ENCODE measurements around the gene ITPK1. TPM values are rescaled to one million over a fixed set of nuclear protein-coding genes. Genes with fewer than 3 reads are reported as not detected.
"Not testable (repeated sequence)": the region's sequence is repeated elsewhere in the genome, so short reads cannot be mapped to it uniquely, and the experiment has no call there.

ITPK1 gene
- 66.9 and 70.8 TPM in 2 replicates for total RNA-seq

DNA sequence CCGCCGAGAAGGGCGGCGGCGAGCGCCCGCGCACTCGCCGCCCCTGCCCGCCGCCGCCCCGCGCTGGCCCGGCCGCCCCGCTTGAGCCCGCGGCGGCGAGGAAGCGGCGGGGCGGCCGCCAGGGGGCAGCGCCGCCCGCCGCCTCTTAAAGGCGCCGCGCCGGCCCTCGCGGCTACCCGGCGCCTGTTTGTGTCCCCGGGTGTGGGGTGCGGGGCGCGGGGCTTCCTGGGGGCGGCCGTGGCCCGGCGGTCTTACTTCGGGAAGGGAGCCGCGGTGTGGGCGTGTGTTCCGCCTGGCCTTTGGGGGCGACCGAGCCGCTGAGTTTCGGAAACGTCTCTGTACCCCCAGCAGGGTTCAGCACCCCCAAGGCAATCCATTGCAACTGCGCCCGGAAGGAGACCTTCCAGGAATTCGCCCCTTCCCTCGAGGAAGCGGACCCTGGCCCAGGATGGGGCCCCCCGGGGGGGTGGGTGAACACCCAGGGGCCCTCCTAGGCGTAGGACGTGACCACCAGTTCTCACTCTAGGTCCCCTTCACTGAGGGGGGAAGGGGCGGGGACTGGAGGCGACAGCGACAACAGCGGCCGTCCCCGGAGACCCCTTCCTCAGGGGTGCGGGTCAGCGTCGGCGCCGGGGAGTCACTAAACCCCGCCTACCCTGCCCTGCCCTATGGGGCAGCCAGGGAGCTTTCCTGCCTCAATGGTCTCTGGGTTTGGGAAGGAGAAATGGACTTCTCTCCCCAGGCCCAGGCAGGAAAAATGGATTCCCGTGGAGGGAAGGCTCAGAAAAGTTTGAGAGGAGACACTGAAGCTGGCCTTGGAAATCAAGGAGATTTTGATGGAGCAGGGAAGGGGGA is at the start of gene ITPK1:
Gene ITPK1 (minus strand): TSS at position 105 of the 855 bp plus-strand sequence. CDS start 762 bp downstream, outside the sequence.
- H3K27ac Mint-ChIP-seq = peak within 1 kb of the TSS; percentile 84
- no peaks in the 10 kb centered on the region for H3K9me3 Mint-ChIP-seq
- H3K4me1 Mint-ChIP-seq (ENCODE audit: low read depth) = peaks cover 23% of the 10 kb centered on the region
- DNase-seq (ENCODE audit: low spot score) = peak; percentile 53
- H3K4me3 Mint-ChIP-seq (ENCODE audit: low read depth) = peak within 1 kb of the TSS; percentile 89
- H3K27me3 Mint-ChIP-seq (ENCODE audit: low read depth) = no peaks in the 10 kb centered on the region
- no peaks in the 10 kb centered on the region for H3K36me3 Mint-ChIP-seq (ENCODE audit: low read depth)
- intact Hi-C loops (cut with micrococcal nuclease) = loop anchor here (2.0 to 10.0 kb wide), 3 partner anchors 69 to 859 kb away; partner anchors contain the start of genes ASB2, BTBD7, LYSET and MOAP1

DNA sequence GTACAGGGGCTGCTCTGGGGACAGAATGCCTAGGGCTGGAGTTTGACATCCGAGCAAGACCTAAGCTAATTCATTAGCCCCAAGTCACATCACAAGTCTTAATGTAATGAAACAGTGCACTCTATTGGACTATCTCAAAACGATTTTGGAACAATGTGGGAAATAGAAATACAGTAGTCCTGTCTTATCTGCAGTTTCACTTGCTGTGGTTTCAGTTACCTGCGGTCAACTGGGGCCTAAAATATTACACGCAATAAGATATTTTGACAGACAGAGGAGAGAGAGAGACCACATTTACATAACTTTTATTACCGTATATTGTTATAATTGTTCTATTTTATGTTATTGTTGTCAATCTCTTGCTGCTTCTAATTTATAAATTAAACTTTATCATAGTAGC is 47.8 kb upstream of the ITPK1 start:
- intact Hi-C loops (cut with micrococcal nuclease) = no loop called here
- H3K4me3 Mint-ChIP-seq (ENCODE audit: low read depth) = no peak overlapping the region
- DNase-seq (ENCODE audit: low spot score) = no peak
- no peak overlapping the region for H3K27ac Mint-ChIP-seq
- H3K36me3 Mint-ChIP-seq (ENCODE audit: low read depth) = no peaks in the 10 kb centered on the region
- no peaks in the 10 kb centered on the region for H3K27me3 Mint-ChIP-seq (ENCODE audit: low read depth)
- H3K9me3 Mint-ChIP-seq = no peaks in the 10 kb centered on the region
- H3K4me1 Mint-ChIP-seq (ENCODE audit: low read depth) = no peaks in the 10 kb centered on the region

DNA sequence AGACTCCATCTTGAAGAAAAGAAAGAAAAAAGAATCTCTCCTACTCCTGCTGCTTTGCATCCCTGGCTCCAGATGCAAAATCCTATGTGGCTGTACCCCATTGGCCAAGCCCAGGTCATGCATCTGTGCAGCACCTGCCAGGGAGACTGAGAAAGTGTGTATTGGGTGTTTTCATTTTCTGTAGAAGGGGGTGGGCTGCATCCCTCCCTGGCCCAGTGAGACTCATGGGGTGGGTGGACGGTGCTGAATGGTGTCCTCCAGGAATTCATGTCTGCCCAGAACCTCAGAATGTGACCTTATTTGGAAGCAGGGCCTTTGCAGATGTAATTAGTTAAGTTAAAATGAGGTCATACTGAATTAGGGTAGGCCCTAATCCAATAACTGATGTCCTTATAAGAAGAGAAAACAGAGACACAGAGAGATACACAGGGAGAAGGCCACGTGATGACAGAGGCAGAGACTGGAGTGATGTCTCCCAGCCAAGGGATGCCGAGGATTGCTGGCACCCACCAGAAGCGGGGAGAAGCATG is 45.8 kb upstream of the ITPK1 start:
- intact Hi-C loops (cut with micrococcal nuclease) = no loop called here
- no peaks in the 10 kb centered on the region for H3K4me1 Mint-ChIP-seq (ENCODE audit: low read depth)
- H3K27ac Mint-ChIP-seq = no peak overlapping the region
- no peak overlapping the region for H3K4me3 Mint-ChIP-seq (ENCODE audit: low read depth)
- no peak for DNase-seq (ENCODE audit: low spot score)
- no peaks in the 10 kb centered on the region for H3K9me3 Mint-ChIP-seq
- H3K27me3 Mint-ChIP-seq (ENCODE audit: low read depth) = no peaks in the 10 kb centered on the region
- no peaks in the 10 kb centered on the region for H3K36me3 Mint-ChIP-seq (ENCODE audit: low read depth)

DNA sequence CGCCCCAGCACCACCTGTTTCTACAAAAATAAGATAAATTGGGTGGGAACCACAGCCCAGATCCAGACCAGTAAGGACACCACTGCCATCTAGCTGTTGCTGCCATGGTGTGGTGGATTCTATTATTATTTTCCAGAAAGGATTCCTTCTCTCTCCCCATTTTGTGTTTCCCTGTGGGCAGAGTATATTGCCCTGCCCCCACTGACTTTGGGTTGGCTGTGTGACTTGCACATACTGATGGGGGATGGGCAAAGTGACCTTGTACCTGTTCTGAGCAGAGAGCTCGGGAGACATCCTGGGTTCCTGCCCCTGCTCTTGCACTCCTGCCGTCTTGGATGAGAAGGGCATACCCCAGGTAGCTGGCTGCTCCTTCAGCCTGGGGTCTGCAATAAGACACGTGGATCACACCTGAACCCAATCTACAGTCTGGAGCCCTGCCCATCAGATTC is 44.7 kb upstream of the ITPK1 start:
- intact Hi-C loops (cut with micrococcal nuclease) = no loop called here
- Mint-ChIP-seq H3K36me3 (ENCODE audit: low read depth) (no peaks in the 10 kb centered on the region), H3K27me3 (ENCODE audit: low read depth) (no peaks in the 10 kb centered on the region), H3K9me3 (no peaks in the 10 kb centered on the region), H3K27ac (no peak overlapping the region), H3K4me1 (ENCODE audit: low read depth) (no peaks in the 10 kb centered on the region), H3K4me3 (ENCODE audit: low read depth) (no peak overlapping the region)
- no peak for DNase-seq (ENCODE audit: low spot score)

DNA sequence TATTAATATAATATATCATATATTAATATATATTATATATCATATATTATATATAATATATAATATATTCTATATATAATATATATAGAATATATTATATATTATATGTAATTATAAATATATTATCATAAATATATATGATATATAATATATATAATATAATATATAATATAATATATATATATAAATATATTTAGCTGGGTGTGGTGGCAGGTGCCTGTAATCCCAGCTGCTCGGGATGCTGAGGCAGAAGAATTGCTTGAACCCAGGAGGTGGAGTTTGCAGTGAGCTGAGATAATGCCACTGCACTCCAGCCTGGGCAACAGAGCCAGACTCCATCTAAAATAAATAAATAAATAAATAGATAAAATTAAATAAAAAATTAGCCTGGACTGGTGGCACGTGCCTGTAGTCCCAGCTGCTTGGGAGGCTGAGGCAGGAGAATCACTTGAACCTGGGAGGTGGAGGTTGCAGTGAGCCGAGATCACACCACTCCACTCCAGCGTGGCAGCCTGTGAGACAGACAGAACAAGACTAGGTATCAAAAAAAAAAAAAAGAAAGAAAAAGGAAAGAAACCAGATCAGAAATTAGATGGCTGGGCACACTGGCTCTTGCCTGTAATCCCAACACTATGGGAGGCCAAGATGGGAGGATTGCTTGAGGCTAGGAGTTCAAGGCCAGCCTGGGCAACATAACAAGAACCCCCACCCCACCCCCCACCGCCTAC is 44.1 kb upstream of the ITPK1 start:
- H3K27me3 Mint-ChIP-seq (ENCODE audit: low read depth); DNase-seq (ENCODE audit: low spot score); H3K4me1 Mint-ChIP-seq (ENCODE audit: low read depth); intact Hi-C loops (cut with micrococcal nuclease); H3K9me3 Mint-ChIP-seq; H3K4me3 Mint-ChIP-seq (ENCODE audit: low read depth); H3K36me3 Mint-ChIP-seq (ENCODE audit: low read depth); H3K27ac Mint-ChIP-seq: not testable (repeated sequence)

DNA sequence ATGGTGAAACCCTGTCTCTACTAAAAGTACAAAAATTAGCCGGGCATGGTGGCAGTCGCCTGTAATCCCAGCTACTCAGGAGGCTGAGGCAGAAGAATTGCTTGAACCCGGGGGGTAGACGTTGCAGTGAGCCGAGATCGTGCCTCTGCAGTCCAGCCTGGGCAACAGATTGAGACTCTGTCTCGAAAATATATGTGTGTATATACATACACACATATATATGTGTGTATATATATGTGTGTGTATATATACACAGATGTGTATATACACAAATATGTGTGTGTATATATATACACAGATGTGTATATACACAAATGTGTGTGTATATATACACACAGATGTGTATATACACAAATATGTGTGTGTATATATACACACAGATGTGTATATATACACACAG is 42.6 kb upstream of the ITPK1 start:
- DNase-seq (ENCODE audit: low spot score); H3K4me1 Mint-ChIP-seq (ENCODE audit: low read depth); H3K36me3 Mint-ChIP-seq (ENCODE audit: low read depth); H3K4me3 Mint-ChIP-seq (ENCODE audit: low read depth); H3K27me3 Mint-ChIP-seq (ENCODE audit: low read depth); H3K9me3 Mint-ChIP-seq; H3K27ac Mint-ChIP-seq; intact Hi-C loops (cut with micrococcal nuclease): not testable (repeated sequence)

DNA sequence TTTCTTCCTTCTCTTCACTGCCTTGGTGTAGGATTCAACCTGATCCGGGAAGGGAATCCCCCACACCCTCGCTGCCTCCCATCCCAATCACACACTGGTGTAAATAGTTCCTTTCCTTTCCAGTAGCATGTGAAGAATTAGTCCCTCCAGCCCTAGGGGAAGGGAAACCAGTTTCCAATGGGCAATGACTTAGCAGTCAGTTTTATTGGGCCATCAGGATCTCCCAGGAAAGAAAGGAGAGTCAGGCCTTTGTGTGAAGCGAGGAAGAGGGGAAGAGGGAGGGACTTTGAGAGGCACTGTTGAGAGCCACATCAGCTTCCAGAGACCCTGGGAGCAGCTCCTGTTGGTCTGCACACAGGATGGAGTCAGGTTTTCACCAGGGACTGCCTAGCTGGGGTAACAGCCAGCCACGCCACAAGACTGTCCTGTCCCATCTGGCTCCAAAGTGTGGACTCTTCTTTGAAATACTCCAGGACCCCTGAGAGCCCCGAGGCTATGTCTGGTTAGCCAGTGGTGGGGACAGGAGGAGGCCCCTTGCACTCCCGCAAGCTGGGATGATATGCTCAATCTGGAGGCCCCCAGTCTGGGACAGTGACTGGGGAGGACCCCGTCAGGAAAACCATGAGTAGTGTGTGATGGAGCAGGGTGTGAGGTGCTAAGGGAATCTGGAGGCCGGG is 41.1 kb upstream of the ITPK1 start:
- DNase-seq (ENCODE audit: low spot score) = no peak
- H3K27me3 Mint-ChIP-seq (ENCODE audit: low read depth) = no peaks in the 10 kb centered on the region
- intact Hi-C loops (cut with micrococcal nuclease) = no loop called here
- no peak overlapping the region for H3K4me3 Mint-ChIP-seq (ENCODE audit: low read depth)
- no peaks in the 10 kb centered on the region for H3K9me3 Mint-ChIP-seq
- H3K27ac Mint-ChIP-seq = no peak overlapping the region
- H3K36me3 Mint-ChIP-seq (ENCODE audit: low read depth) = no peaks in the 10 kb centered on the region
- H3K4me1 Mint-ChIP-seq (ENCODE audit: low read depth) = no peaks in the 10 kb centered on the region

DNA sequence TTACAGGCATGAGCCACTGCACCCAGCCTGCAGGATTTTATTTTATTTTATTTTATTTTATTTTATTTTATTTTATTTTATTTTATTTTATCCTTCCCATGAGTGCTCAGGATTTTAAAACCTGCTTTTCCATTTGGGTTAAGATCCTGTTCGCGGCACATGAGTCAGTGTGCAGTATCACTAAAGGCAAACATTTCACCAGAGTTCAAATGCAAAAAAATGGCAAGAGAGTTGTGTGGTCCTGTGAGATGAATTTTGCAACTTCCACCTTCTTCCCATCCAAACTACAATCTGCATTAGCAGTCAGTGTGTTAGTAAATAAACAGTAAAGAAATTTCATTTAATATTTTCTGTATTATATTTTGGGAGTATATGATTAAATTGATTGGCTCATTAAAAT is 39.9 kb upstream of the ITPK1 start:
- Mint-ChIP-seq H3K27me3 (ENCODE audit: low read depth) (no peaks in the 10 kb centered on the region), H3K9me3 (no peaks in the 10 kb centered on the region), H3K4me3 (ENCODE audit: low read depth) (no peak overlapping the region), H3K4me1 (ENCODE audit: low read depth) (peaks cover 3% of the 10 kb centered on the region), H3K27ac (no peak overlapping the region), H3K36me3 (ENCODE audit: low read depth) (no peaks in the 10 kb centered on the region)
- intact Hi-C loops (cut with micrococcal nuclease) = no loop called here
- no peak for DNase-seq (ENCODE audit: low spot score)

DNA sequence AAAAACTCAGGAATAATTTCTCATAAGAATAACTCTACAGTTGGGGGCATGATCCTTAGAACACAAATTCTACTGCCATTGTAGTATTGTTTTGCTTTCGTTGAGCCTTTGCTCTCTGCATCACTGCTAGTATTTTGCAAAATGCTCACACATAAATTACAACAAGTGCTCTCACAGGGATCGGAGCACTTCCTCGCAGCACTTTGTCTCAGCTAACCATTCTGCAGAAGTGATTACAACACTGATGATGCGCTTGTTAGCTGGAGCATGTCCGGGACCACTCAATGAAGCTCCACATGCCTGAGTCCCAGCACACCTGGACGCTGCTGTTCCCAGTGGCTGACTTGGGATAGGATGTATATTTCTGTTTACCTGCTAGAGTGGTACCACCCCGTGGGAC is 37.4 kb upstream of the ITPK1 start:
- H3K4me3 Mint-ChIP-seq (ENCODE audit: low read depth) = no peak overlapping the region
- no peak overlapping the region for H3K27ac Mint-ChIP-seq
- no peaks in the 10 kb centered on the region for H3K27me3 Mint-ChIP-seq (ENCODE audit: low read depth)
- no peaks in the 10 kb centered on the region for H3K36me3 Mint-ChIP-seq (ENCODE audit: low read depth)
- no peak for DNase-seq (ENCODE audit: low spot score)
- peaks cover 4% of the 10 kb centered on the region for H3K4me1 Mint-ChIP-seq (ENCODE audit: low read depth)
- intact Hi-C loops (cut with micrococcal nuclease) = no loop called here
- no peaks in the 10 kb centered on the region for H3K9me3 Mint-ChIP-seq

DNA sequence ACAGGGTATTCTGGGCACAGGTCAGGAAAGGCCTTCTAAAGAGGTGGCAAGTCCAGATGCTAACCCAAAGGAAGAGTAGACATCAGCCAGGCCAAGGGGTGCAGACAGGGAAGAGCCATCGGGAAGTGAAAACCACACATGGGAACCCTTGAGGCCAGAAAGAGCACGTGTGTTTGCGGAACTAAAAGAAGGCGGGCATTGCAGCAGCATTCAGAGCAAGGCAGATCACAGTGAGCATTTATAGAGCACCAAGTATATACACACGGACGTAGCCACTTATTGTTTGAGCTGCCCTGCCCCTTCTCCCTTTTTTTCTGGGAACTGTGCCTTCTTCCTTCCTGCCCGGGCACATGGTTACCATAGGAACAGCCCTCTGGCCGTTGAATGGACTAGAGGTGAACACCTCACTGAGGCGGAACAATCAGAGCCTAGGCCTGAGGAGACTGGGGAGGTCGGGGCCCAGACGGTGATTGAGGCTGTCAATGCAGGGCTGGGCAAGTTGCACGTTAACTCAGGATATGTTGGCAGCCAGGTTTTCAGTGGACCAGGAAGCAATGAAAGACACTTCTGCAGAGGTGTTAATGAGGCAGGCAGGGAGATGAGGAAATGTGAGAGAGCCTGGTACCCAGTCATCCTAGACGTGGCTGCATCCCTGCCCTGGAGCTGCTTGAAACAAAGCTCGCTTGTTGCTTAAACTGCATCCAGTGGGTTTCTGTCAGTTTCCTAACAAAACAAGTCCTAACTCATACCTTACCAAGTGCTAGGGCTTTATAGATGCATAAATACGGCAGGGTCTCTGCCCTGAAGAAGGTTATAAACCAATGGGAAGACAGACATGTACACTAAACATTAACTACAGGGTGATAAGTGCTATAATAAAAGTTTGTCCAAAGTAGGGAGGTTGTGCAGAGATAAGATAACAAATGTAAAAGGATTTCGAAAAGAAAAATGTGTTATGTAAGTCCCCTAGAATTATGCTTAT is 34.8 kb upstream of the ITPK1 start:
- H3K27me3 Mint-ChIP-seq (ENCODE audit: low read depth) = no peaks in the 10 kb centered on the region
- H3K27ac Mint-ChIP-seq = no peak overlapping the region
- H3K9me3 Mint-ChIP-seq = no peaks in the 10 kb centered on the region
- no peak overlapping the region for H3K4me3 Mint-ChIP-seq (ENCODE audit: low read depth)
- H3K36me3 Mint-ChIP-seq (ENCODE audit: low read depth) = no peaks in the 10 kb centered on the region
- peaks cover 8% of the 10 kb centered on the region for H3K4me1 Mint-ChIP-seq (ENCODE audit: low read depth)
- intact Hi-C loops (cut with micrococcal nuclease) = no loop called here
- DNase-seq (ENCODE audit: low spot score) = no peak

DNA sequence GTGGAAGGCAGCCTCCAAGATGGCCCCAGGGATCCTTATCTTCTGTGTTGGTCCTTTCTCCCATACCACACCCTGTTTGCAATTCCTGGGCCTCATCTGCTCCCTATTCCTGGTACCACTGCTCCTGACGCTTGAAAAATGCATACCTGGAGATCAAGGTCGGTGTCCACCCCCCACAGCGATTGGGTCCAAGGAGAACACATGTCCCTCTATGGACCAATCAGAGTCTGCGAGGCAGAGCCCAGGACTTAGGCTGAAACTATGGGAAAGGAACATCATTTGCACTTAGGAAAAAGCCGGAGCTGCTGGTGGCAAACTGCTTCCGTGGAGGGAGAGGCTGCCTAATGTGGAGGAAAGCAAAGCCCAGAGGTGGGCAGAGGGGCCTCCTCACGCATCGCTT is 33.3 kb upstream of the ITPK1 start:
- intact Hi-C loops (cut with micrococcal nuclease) = no loop called here
- no peak overlapping the region for H3K4me3 Mint-ChIP-seq (ENCODE audit: low read depth)
- H3K4me1 Mint-ChIP-seq (ENCODE audit: low read depth) = peaks cover 8% of the 10 kb centered on the region
- H3K27me3 Mint-ChIP-seq (ENCODE audit: low read depth) = no peaks in the 10 kb centered on the region
- no peak overlapping the region for H3K27ac Mint-ChIP-seq
- DNase-seq (ENCODE audit: low spot score) = no peak
- no peaks in the 10 kb centered on the region for H3K36me3 Mint-ChIP-seq (ENCODE audit: low read depth)
- no peaks in the 10 kb centered on the region for H3K9me3 Mint-ChIP-seq

DNA sequence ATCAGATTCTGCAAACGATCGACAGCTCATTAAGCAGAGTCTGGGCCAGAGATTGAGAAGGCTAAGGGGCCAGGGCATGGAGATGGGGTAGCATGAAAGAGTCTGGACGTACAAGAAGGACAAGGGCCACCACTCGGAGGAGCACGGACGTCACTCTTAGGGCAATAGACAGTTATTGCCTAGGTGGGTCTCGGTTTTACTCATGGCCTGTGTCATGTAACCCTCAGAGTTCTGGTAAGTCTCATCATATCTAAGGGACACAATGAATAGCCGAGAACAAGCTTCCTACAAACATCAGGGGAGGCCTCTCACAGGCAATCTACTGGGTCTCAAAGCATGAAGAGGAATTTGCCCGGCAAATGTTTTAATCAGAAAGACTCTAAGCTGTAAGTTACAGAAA is 30.4 kb upstream of the ITPK1 start:
- Mint-ChIP-seq H3K4me1 (ENCODE audit: low read depth) (peaks cover 8% of the 10 kb centered on the region), H3K4me3 (ENCODE audit: low read depth) (no peak overlapping the region), H3K27ac (peak overlapping the region; percentile 54), H3K9me3 (no peaks in the 10 kb centered on the region), H3K27me3 (ENCODE audit: low read depth) (no peaks in the 10 kb centered on the region), H3K36me3 (ENCODE audit: low read depth) (no peaks in the 10 kb centered on the region)
- intact Hi-C loops (cut with micrococcal nuclease) = no loop called here
- DNase-seq (ENCODE audit: low spot score) = no peak

All from activated T-helper 2 cell treated with anti-CD3 and anti-CD28 coated beads, Interferon-gamma antibody, Interleukin-2, Interleukin-4, amounts not matched to agents 10 μg/mL and 5 μg/mL and 100 μg/mL, durations not matched to agents 14 hours and 24 hours and 36 hours (primary cell).